Right lobe of liver (tissue), 4 donors: Measurements from ENCODE around the gene PAK5.

ENCODE experiments used
- POLR2A ChIP-seq: fragments of 450-650 bp; IDR thresholded peaks from one replicate; pipeline ENCODE4 v1.6.1; 2017; ENCODE audit warnings: antibody characterized with exemption, mild to moderate bottlenecking
- TF ChIP-seq, protein P1 (sequence below), 4 donors: fragments of 200-600 bp in 3 of 4; fragments of 450-650 bp in 1 of 4; IDR thresholded peaks; one replicate each; pipeline versions ENCODE4 v1.5.1 to v1.8.0; 2016 to 2022; ENCODE audit warnings: antibody characterized with exemption in 4 of 4, mild to moderate bottlenecking in 2 of 4
- donor health status: DM: no; HTN: no; CAD: no.
- donor health status: DM: no; HTN: no; CAD: no.
- donor health status: DM: no; HTN: yes; CAD: no.

- TF ChIP-seq, protein P1, sequence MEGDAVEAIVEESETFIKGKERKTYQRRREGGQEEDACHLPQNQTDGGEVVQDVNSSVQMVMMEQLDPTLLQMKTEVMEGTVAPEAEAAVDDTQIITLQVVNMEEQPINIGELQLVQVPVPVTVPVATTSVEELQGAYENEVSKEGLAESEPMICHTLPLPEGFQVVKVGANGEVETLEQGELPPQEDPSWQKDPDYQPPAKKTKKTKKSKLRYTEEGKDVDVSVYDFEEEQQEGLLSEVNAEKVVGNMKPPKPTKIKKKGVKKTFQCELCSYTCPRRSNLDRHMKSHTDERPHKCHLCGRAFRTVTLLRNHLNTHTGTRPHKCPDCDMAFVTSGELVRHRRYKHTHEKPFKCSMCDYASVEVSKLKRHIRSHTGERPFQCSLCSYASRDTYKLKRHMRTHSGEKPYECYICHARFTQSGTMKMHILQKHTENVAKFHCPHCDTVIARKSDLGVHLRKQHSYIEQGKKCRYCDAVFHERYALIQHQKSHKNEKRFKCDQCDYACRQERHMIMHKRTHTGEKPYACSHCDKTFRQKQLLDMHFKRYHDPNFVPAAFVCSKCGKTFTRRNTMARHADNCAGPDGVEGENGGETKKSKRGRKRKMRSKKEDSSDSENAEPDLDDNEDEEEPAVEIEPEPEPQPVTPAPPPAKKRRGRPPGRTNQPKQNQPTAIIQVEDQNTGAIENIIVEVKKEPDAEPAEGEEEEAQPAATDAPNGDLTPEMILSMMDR (IDR thresholded peaks at IDR 0.05), result no peak
- no peak for TF ChIP-seq POLR2A
These were observed 95.0 kb downstream of the PAK5 start for GRCh38 chr20:9743871-9744270.
